ENCODE data around the gene NOP53.

NOP53 gene

DNA sequence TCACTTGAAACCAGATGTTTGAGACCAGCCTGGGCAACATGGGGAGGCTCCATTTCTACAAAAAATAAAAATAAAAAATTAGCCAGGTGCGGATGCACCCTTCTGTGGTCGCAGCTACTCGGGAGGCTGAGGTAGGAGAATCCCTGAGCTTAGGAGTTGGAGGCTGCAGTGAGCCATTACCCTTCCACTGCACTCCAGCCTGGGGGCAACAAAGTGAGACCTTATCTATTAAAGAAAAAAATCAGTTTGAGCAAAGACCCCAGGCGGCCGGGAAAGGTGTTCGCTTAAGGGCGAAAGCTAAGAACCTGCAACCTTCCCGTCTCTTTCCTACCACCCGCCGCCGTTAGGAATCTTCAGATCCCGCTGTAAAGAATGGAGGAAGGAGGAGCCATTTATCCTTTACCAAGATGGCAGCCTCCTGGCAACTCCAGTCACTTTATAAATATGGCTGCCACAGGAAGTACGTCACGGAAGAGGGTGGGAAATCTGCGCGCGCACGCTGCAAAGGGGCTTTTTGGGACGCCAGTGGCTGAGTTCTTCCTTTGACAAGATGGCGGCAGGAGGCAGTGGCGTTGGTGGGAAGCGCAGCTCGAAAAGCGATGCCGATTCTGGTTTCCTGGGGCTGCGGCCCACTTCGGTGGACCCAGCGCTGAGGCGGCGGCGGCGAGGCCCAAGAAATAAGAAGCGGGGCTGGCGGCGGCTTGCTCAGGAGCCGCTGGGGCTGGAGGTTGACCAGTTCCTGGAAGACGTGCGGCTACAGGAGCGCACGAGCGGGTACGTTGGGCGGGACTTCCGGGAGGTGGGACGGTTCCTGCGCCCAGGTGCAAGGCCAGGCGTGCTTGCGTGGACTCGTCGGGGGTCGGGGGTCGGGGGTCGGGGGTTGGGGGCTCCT lies at the start of gene NOP53:
TSS of gene NOP53 (plus strand) at position 537 of the 892 bp plus-strand sequence. CDS start at position 551, 14 bp downstream.
- no peaks in the 10 kb centered on the region for H3K27me3 Mint-ChIP-seq
- no peaks in the 10 kb centered on the region for H3K9me3 Mint-ChIP-seq
- peaks cover 67% of the 10 kb centered on the region for H3K4me1 Mint-ChIP-seq
- H3K4me3 Mint-ChIP-seq = peak within 1 kb of the TSS; percentile 98 to 100
- DNase-seq = peak; percentile 96 to 97
- H3K27ac Mint-ChIP-seq = peak within 1 kb of the TSS; percentile 100
- ATAC-seq = peak; percentile 79

- ATAC-seq = no peak
- Mint-ChIP-seq H3K4me3 (no peak overlapping the region), H3K9me3 (no peaks in the 10 kb centered on the region), H3K27ac (no peak overlapping the region), H3K27me3 (no peaks in the 10 kb centered on the region), H3K4me1 (peaks cover 8% of the 10 kb centered on the region)
- DNase-seq = no peak
These were observed 48.7 kb upstream of the NOP53 start for GRCh38 chr19:47696635-47697034.

DNA sequence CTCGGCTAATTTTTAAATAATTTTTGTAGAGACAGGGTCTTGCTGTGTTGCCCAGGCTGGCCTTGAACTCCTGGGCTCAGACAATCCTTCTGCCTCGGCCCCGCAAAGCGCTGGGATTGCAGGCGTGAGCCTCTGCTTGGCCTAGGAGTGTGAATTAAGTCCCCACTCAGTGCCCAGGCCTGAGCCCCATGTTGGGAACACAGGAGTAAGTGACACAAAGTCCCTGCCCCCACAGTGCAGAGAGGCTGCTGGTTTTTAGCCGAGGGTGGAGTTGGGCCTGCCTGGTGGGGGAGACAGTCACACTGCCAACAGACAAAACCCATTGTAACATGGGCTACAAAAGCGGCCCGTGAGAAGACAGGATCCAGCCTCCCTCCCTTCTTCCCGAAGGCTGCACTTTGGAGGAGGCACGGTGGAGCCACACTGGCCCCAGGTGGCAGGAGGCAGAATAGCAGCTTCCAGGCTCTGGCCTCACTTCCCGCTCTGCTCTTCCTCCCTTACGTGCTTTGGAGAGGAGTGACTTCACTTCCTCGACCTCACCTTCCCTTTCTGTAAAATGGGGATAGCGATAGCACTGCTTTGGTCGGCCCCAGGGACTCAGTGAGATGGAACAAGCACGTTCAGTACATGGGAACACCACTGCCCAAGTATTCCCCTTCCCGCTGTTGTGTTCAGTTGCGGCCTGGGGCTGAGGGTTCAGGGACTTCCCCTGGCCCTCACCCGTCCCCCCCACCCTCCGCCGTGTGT lies 47.3 kb upstream of the NOP53 start:
- peak; percentile 56 for ATAC-seq
- DNase-seq = peak; percentile 46 to 59
- H3K9me3 Mint-ChIP-seq = no peaks in the 10 kb centered on the region
- H3K27ac Mint-ChIP-seq = peak overlapping the region in 1 of 2 donors; percentile 67
- no peaks in the 10 kb centered on the region for H3K27me3 Mint-ChIP-seq
- H3K4me3 Mint-ChIP-seq = no peak overlapping the region
- peaks cover 8% of the 10 kb centered on the region for H3K4me1 Mint-ChIP-seq

DNA sequence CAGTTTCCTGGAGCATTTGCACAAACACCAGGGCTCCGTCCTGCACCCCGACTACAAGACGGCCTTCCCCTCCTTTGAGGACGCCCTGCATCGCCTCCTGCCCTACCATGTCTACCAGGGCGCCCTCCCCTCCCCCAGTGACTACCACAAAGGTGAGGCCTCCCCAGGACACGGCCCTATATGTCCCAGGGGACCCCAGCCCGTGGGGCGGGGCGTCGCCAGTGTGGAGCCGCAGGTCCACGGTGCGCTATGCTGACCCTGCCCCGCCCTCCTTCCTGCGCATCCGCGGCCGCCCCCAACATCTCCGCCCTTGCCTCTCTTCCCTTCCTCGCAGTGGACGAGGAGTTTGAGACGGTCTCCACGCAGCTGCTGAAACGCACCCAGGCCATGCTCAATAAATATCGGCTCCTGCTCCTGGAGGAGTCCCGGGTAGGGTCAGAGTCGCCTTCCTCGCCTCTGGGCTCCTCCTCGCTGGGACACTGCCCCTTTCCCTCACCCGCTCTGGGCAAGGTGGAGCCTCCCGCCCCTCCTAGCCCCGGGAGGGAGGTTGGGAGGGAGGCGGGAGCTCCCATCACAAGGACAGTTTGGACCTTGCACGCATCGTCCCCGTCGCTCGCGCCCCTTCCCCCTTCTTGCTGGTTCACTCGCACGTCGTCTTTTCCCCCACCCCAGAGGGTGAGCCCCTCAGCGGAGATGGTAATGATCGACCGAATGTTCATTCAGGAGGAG lies 46.6 kb upstream of the NOP53 start:
- ATAC-seq (no peak), DNase-seq (no peak)
- H3K4me1 Mint-ChIP-seq = peaks cover 8% of the 10 kb centered on the region
- no peak overlapping the region for H3K4me3 Mint-ChIP-seq
- peak overlapping the region in 1 of 2 donors; percentile 67 for H3K27ac Mint-ChIP-seq
- no peaks in the 10 kb centered on the region for H3K9me3 Mint-ChIP-seq
- H3K27me3 Mint-ChIP-seq = no peaks in the 10 kb centered on the region

DNA sequence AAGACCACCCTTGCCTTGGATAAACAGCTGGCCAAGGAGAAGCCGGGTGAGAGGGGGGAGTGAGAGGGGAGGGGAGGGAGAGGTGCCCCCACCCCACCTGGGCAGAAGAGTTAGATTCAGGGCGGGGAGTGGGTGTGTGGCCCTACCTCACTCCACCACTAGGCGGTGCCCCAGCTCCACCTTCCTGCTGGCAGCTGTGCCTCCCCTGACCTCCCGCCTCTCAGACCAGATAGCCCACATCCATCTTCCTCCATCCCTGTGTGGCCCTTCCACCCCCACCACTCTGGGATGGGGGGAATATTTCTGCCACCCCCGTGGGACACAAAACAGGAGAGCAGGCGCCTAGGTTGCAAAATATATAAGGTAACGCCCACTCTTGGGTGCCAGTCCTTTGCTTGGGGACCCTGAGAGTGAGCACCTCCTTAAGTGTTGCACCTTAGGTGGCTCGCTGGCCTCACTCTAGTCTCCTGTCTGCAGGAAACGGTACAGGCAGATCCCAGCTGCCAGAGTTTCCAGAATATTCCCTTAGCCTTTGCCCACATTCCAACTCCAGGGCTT lies 45.9 kb upstream of the NOP53 start:
- H3K4me3 Mint-ChIP-seq = no peak overlapping the region
- peak; percentile 41 for ATAC-seq
- DNase-seq = peak; percentile 51 to 52
- H3K27me3 Mint-ChIP-seq = no peaks in the 10 kb centered on the region
- H3K27ac Mint-ChIP-seq = peak overlapping the region in 1 of 2 donors; percentile 42
- peaks cover 8% of the 10 kb centered on the region for H3K4me1 Mint-ChIP-seq
- H3K9me3 Mint-ChIP-seq = no peaks in the 10 kb centered on the region

DNA sequence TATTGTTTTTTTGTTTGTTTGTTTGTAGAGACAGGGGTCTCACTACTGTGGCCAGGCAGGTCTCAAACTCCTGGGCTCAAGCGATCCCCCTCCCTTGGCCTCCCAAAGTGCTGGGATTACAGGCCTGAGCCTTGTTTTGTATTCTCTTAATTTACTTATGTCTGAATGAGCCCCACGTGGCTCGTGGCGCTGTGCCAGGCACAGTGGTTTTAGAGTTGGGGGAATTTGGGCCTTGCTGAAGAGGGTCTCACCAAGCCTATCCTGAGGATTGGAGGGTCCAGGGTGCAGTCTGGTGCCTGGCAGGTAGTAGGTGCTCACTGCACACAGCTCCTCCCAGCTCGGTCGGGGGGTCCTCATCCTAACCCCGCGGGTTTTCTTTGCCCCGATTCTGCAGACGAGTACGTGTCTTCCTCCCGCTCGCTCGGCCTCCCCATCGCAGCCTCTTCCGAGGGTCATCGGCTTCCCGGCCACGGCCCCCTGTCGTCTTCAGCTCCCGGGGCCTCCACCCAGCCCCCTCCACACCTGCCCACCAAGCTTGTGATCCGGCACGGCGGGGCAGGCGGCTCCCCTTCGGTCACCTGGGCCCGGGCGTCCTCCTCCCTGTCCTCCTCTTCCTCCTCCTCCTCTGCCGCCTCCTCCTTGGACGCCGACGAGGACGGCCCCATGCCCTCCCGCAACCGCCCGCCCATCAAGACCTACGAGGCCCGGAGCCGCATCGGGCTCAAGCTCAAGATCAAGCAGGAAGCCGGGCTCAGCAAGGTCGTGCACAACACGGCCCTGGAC lies 44.2 kb upstream of the NOP53 start:
- Mint-ChIP-seq H3K27me3 (no peaks in the 10 kb centered on the region), H3K9me3 (no peaks in the 10 kb centered on the region), H3K27ac (no peak overlapping the region), H3K4me1 (peaks cover 8% of the 10 kb centered on the region), H3K4me3 (no peak overlapping the region)
- DNase-seq (no peak), ATAC-seq (no peak)

- ATAC-seq = peak; percentile 59
- peaks cover 4% of the 10 kb centered on the region for H3K27me3 Mint-ChIP-seq
- DNase-seq = no peak
- no peaks in the 10 kb centered on the region for H3K9me3 Mint-ChIP-seq
- no peak overlapping the region for H3K4me3 Mint-ChIP-seq
- H3K4me1 Mint-ChIP-seq = peaks cover 12% of the 10 kb centered on the region
- H3K27ac Mint-ChIP-seq = no peak overlapping the region
These were observed 43.4 kb upstream of the NOP53 start for GRCh38 chr19:47701717-47702552.

- DNase-seq = no peak
- H3K9me3 Mint-ChIP-seq = no peaks in the 10 kb centered on the region
- no peak overlapping the region for H3K27ac Mint-ChIP-seq
- no peak for ATAC-seq
- H3K27me3 Mint-ChIP-seq = peaks cover 12% of the 10 kb centered on the region
- no peak overlapping the region for H3K4me3 Mint-ChIP-seq
- peaks cover 19% of the 10 kb centered on the region for H3K4me1 Mint-ChIP-seq
These were observed 42.7 kb upstream of the NOP53 start for GRCh38 chr19:47702671-47703070.

- H3K4me1 Mint-ChIP-seq = peaks cover 12% of the 10 kb centered on the region
- no peak for DNase-seq
- H3K9me3 Mint-ChIP-seq = no peaks in the 10 kb centered on the region
- no peak overlapping the region for H3K4me3 Mint-ChIP-seq
- H3K27me3 Mint-ChIP-seq = peaks cover 13% of the 10 kb centered on the region
- no peak for ATAC-seq
- no peak overlapping the region for H3K27ac Mint-ChIP-seq
These were observed 42.0 kb upstream of the NOP53 start for GRCh38 chr19:47703301-47703700.

GRCh38 chr19:47704024-47704423 lies 41.3 kb upstream of the NOP53 start:
- no peak overlapping the region for H3K27ac Mint-ChIP-seq
- H3K4me1 Mint-ChIP-seq = peaks cover 12% of the 10 kb centered on the region
- H3K27me3 Mint-ChIP-seq = peaks cover 13% of the 10 kb centered on the region
- no peaks in the 10 kb centered on the region for H3K9me3 Mint-ChIP-seq
- ATAC-seq (no peak), DNase-seq (no peak)
- H3K4me3 Mint-ChIP-seq = no peak overlapping the region

DNA sequence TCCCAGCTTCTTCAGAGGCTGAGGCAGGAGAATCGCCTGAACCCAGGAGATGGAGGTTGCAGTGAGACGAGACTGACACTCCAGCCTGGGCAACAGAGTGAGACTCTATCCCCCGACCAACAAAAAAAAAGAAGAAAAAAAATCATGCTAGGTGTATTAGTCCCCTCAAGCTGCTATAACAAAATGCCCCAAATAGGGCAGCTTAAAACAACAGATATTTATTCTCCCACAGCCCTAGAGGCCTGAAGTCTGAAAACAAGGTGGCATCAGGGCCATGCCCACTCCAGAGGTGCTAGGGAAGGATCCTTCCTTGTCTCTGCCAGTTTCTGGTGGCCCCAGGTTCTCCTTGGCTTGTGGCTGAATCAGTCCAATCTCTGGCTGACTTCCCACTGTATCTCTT lies 40.7 kb upstream of the NOP53 start:
- Mint-ChIP-seq H3K9me3 (no peaks in the 10 kb centered on the region), H3K27ac (peak overlapping the region in 1 of 2 donors; percentile 42), H3K4me3 (no peak overlapping the region), H3K4me1 (peaks cover 12% of the 10 kb centered on the region), H3K27me3 (peaks cover 13% of the 10 kb centered on the region)
- DNase-seq (no peak), ATAC-seq (no peak)

GRCh38 chr19:47707135-47707925 lies 38.0 kb upstream of the NOP53 start:
- H3K4me3 Mint-ChIP-seq = peak overlapping the region in 1 of 2 donors; percentile 33
- peaks cover 25% of the 10 kb centered on the region for H3K27me3 Mint-ChIP-seq
- no peak overlapping the region for H3K27ac Mint-ChIP-seq

DNA sequence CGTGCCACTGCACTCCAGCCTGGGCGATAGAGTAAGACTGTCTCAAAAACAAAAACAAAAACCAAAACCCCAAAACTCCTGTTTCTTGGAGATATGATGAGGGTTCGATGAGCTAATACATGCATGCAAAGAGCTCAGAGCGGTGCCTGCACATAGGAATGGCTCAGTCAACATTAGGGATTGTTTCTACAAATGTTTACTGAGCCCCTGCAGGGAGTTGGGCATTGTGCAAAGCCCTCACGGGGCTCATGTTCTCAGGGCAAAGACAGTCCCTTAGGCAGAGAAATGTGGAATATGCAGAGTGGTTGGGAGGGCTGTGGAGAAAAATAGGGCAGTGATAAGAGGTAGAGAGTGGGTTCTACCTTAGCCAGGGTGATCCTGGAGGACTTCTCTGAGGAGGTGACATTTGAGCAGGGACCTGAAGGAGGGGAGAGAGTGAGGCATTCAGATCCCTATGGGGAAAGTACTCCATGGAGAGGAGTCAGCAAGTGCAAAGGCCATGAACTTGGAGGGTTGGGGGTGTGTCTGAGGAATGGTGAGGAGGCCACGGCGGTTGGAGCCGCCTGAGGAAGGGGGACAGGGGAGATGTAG lies 33.6 kb upstream of the NOP53 start:
- Mint-ChIP-seq H3K4me3 (no peak overlapping the region), H3K27me3 (peaks cover 63% of the 10 kb centered on the region), H3K9me3 (no peaks in the 10 kb centered on the region), H3K27ac (no peak overlapping the region), H3K4me1 (peaks cover 23% of the 10 kb centered on the region)
- DNase-seq (no peak), ATAC-seq (no peak)

More at GRCh38 chr19:47707135-47707925, 38.0 kb upstream of the NOP53 start:
- DNase-seq (peak; percentile 78 to 83), ATAC-seq (peak; percentile 96)
- Mint-ChIP-seq H3K9me3 (no peaks in the 10 kb centered on the region), H3K4me1 (peaks cover 12% of the 10 kb centered on the region)
